Smooth muscle cell (in vitro differentiated cells): ENCODE data around the gene SERP2. TPM values are rescaled to one million over a fixed set of nuclear protein-coding genes. Genes with fewer than 3 reads are reported as not detected.

Source experiments
- DNase-seq: peaks from one replicate; lab custom pipeline; 2025; ENCODE audit not compliant: unreplicated experiment; lab: John Stamatoyannopoulos, UW
- H2AFZ ChIP-seq: fragments of 200-600 bp; sonication (generic); 2 replicates; pipeline ENCODE4 v1.6.0; 2016; ENCODE audit warnings: antibody characterized with exemption, low read depth, mild to moderate bottlenecking
- H3F3A ChIP-seq: fragments of 200-600 bp; sonication (generic); 2 replicates; pipeline ENCODE4 v1.6.0; 2017; ENCODE audit warnings: antibody characterized with exemption, low read depth
- H3K27ac ChIP-seq: fragments of 200-600 bp; sonication (generic); 2 replicates; pipeline ENCODE4 v1.5.1; 2016; ENCODE audit warnings: low read depth, mild to moderate bottlenecking
- H3K27me3 ChIP-seq: fragments of 200-600 bp; sonication (generic); 2 replicates; pipeline ENCODE4 v1.6.1; 2016; ENCODE audit warnings: low read depth, mild to moderate bottlenecking
- H3K36me3 ChIP-seq: fragments of 200-600 bp; sonication (generic); 2 replicates; pipeline ENCODE4 v1.5.1; 2016; ENCODE audit warnings: low read depth
- H3K4me1 ChIP-seq: fragments of 200-600 bp; sonication (generic); 2 replicates; pipeline ENCODE4 v1.5.1; 2016; ENCODE audit warnings: low read depth
- H3K4me2 ChIP-seq: fragments of 200-600 bp; sonication (generic); 2 replicates; pipeline ENCODE4 v1.6.0; 2016; ENCODE audit warnings: mild to moderate bottlenecking
- H3K4me3 ChIP-seq: fragments of 200-600 bp; sonication (generic); 2 replicates; pipeline ENCODE4 v1.5.1; 2016; ENCODE audit warnings: mild to moderate bottlenecking
- H3K79me2 ChIP-seq: fragments of 200-600 bp; sonication (generic); 2 replicates; pipeline ENCODE4 v1.6.0; 2016; ENCODE audit warnings: low read depth, mild to moderate bottlenecking
- H3K9ac ChIP-seq: fragments of 200-600 bp; sonication (generic); 2 replicates; pipeline ENCODE4 v1.6.0; 2016; ENCODE audit warnings: low read depth
- H3K9me3 ChIP-seq: fragments of 200-600 bp; sonication (generic); replicated peaks from 2 replicates; pipeline ENCODE4 v1.5.1; 2016; ENCODE audit warnings: low read depth
- H4K20me1 ChIP-seq: fragments of 200-600 bp; sonication (generic); 2 replicates; pipeline ENCODE4 v1.6.0; 2016; ENCODE audit warnings: low read depth
- WGBS: methylation state at CpG from one replicate; pipeline ENCODE4 v1.1.7; 2016; ENCODE audit warnings: low lambda C conversion rate; 5-methylcytosine and 5-hydroxymethylcytosine counted together
- polyA plus RNA-seq: library from polyadenylated mRNA; unstranded; fragments of >200 nt; fragmentation: Nextera tagmentation; extraction: Ambion mirVana; gene quantifications from 2 replicates; pipeline ENCODE4 v1.2.1, GENCODE V29; 2016
- total RNA-seq: library from RNA; depleted of rRNA; stranded (reverse); fragments of >200 nt; gene quantifications from 2 replicates; pipeline ENCODE4 v1.2.3, GENCODE V29; 2014
- TF ChIP-seq, protein P1 (sequence below): fragments of 200-600 bp; sonication (generic); IDR thresholded peaks from 2 replicates; pipeline ENCODE4 v1.5.1; 2017; ENCODE audit warnings: borderline replicate concordance, mild to moderate bottlenecking, antibody characterized with exemption; ENCODE audit not compliant: insufficient read depth, poor library complexity, severe bottlenecking

The SERP2 gene
- total and polyA plus RNA-seq, 2 experiments from 2014 or later, result 1.8 to 2.1 TPM

GRCh38 chr13:44368599-44369368, 4.8 kb upstream of the SERP2 start:
- Histone ChIP-seq H3K9ac (no peak overlapping the region), H3K4me3 (no peak overlapping the region), H3K27me3 (no peaks in the 10 kb centered on the region), H2AFZ (no peak overlapping the region), H3F3A (peaks cover 36% of the 10 kb centered on the region), H3K79me2 (no peaks in the 10 kb centered on the region), H3K4me2 (peak overlapping the region; percentile 58), H3K9me3 (no peaks in the 10 kb centered on the region), H3K36me3 (no peaks in the 10 kb centered on the region), H3K27ac (peak overlapping the region; percentile 48), H3K4me1 (peaks cover 19% of the 10 kb centered on the region), H4K20me1 (no peaks in the 10 kb centered on the region)
- 51% methylated on average over 5 of the region's 5 CpGs for WGBS
- TF ChIP-seq, protein P1, sequence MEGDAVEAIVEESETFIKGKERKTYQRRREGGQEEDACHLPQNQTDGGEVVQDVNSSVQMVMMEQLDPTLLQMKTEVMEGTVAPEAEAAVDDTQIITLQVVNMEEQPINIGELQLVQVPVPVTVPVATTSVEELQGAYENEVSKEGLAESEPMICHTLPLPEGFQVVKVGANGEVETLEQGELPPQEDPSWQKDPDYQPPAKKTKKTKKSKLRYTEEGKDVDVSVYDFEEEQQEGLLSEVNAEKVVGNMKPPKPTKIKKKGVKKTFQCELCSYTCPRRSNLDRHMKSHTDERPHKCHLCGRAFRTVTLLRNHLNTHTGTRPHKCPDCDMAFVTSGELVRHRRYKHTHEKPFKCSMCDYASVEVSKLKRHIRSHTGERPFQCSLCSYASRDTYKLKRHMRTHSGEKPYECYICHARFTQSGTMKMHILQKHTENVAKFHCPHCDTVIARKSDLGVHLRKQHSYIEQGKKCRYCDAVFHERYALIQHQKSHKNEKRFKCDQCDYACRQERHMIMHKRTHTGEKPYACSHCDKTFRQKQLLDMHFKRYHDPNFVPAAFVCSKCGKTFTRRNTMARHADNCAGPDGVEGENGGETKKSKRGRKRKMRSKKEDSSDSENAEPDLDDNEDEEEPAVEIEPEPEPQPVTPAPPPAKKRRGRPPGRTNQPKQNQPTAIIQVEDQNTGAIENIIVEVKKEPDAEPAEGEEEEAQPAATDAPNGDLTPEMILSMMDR, result no peak
- no peak for DNase-seq

GRCh38 chr13:44371421-44371820, 2.2 kb upstream of the SERP2 start:
- Histone ChIP-seq H3K4me2 (no peak overlapping the region), H3F3A (peaks cover 22% of the 10 kb centered on the region), H3K27ac (no peak overlapping the region), H4K20me1 (no peaks in the 10 kb centered on the region), H3K36me3 (no peaks in the 10 kb centered on the region), H2AFZ (no peak overlapping the region), H3K4me3 (no peak overlapping the region), H3K4me1 (no peaks in the 10 kb centered on the region), H3K9me3 (no peaks in the 10 kb centered on the region), H3K79me2 (no peaks in the 10 kb centered on the region), H3K9ac (no peak overlapping the region), H3K27me3 (no peaks in the 10 kb centered on the region)
- no peak for DNase-seq
- TF ChIP-seq, protein P1, result no peak
- WGBS, result 96% methylated on average over 3 of the region's 3 CpGs

DNA sequence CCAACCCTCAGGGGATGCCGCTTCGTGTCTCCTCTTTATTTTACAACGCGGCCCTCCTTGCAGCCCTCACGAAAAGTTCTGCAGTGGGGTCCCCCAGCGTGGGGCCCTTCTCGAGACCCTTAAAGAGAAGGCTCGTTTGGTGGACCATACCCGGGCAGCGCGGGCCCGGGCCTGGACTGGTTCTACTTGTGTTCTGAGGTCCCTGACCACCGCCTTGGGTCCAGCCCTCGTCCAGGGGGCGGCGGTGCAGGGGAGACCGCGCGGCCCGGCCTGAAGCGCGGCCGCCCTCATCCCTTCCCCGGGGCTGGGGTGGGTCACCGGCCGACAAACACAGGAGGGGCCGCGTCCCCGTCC, 400 bp upstream of the SERP2 start:
- Histone ChIP-seq H3F3A (peaks cover 19% of the 10 kb centered on the region), H3K27me3 (no peaks in the 10 kb centered on the region), H3K9me3 (no peaks in the 10 kb centered on the region), H2AFZ (peak overlapping the region; percentile 96), H3K27ac (no peak overlapping the region), H3K4me2 (peak overlapping the region; percentile 99), H3K36me3 (no peaks in the 10 kb centered on the region), H3K4me3 (peak overlapping the region; percentile 71), H3K4me1 (no peaks in the 10 kb centered on the region), H3K79me2 (no peaks in the 10 kb centered on the region), H4K20me1 (no peaks in the 10 kb centered on the region), H3K9ac (no peak overlapping the region)
- WGBS, result 31% methylated on average over 24 of the region's 29 CpGs
- TF ChIP-seq, protein P1, result no peak
- DNase-seq, result no peak

GRCh38 chr13:44374348-44374712, 706 bp downstream of the SERP2 start:
- TF ChIP-seq, protein P1, result no peak
- Histone ChIP-seq H3K27me3 (no peaks in the 10 kb centered on the region), H3K4me3 (peak overlapping the region; percentile 71), H3K4me2 (peak overlapping the region; percentile 99), H3K9me3 (no peaks in the 10 kb centered on the region), H3K4me1 (no peaks in the 10 kb centered on the region), H2AFZ (no peak overlapping the region), H3K36me3 (no peaks in the 10 kb centered on the region), H3K27ac (no peak overlapping the region), H4K20me1 (no peaks in the 10 kb centered on the region), H3K79me2 (no peaks in the 10 kb centered on the region), H3F3A (peaks cover 11% of the 10 kb centered on the region), H3K9ac (no peak overlapping the region)
- DNase-seq, result no peak
- 59% methylated on average over 10 of the region's 10 CpGs for WGBS
